Measurements from ENCODE around the gene AKR1C2. TPM values are rescaled to one million over a fixed set of nuclear protein-coding genes. Genes with fewer than 3 reads are reported as not detected.
A peak's percentile ranks its signal among the peaks of the same experiment; 100 is the strongest.

AKR1C2 gene
- total and polyA plus RNA-seq, 9 of the 15 experiments (the other 6 are each of a cell fraction or from before 2014, with no cell fraction given) = 13.8 to 74.0 (median 30.5) TPM

GRCh38 chr10:5030989-5031388 is 27.3 kb upstream of the AKR1C2 start:
- DNase-seq (ENCODE audit: extremely low read depth in 1 of 4, low spot score in 3 of 4) = no peak
- H3K36me3 ChIP-seq (ENCODE audit: control insufficient read depth, insufficient read depth, low read length) = no peaks in the 10 kb centered on the region
- H3K9me1 ChIP-seq (ENCODE audit: control insufficient read depth, insufficient read depth, low read length) = no peaks in the 10 kb centered on the region
- H3K27ac ChIP-seq (ENCODE audit: extremely low read depth, low read depth, low read length) = no peak overlapping the region
- intact Hi-C loops (cut with micrococcal nuclease) = no loop called here
- no peaks in the 10 kb centered on the region for H3K4me1 ChIP-seq (replicated peaks in 1 of 2; ENCODE audit: control insufficient read depth in 2 of 2, insufficient read depth in 2 of 2, low read length in 2 of 2)
- peaks cover 26% of the 10 kb centered on the region for H3K9me3 ChIP-seq (replicated peaks; ENCODE audit: control insufficient read depth, insufficient read depth, low read depth, low read length)
- in situ Hi-C loops (cut with MboI) = no loop called here
- no peaks in the 10 kb centered on the region for H4K20me1 ChIP-seq (replicated peaks; ENCODE audit: control insufficient read depth, insufficient read depth, low read length)
- no peak overlapping the region for H3K9ac ChIP-seq (ENCODE audit: insufficient read depth in 1 of 2, low read depth in 2 of 2, low read length in 2 of 2)
- no peak for ATAC-seq
- POLR2A ChIA-PET = interaction anchor here (1.5 kb wide), 1 partner anchor 16 kb away, joined by 3 read pairs; no protein-coding TSS in a partner anchor
- no peak overlapping the region for H3K4me2 ChIP-seq (ENCODE audit: insufficient read depth, low read length)
- H3K79me2 ChIP-seq (ENCODE audit: control insufficient read depth, insufficient read depth, low read length) = no peaks in the 10 kb centered on the region
- FAIRE-seq = no peak
- CTCF ChIA-PET (ENCODE audit: low intra/inter-chr PET ratio) = no interaction called here
- no TSS peak for BruUV-seq (replicated peaks)
- no peak overlapping the region for H2AFZ ChIP-seq (ENCODE audit: low read depth, low read length)
- no peaks in the 10 kb centered on the region for H3K27me3 ChIP-seq (ENCODE audit: control insufficient read depth in 2 of 2, insufficient read depth in 2 of 2, low read length in 2 of 2)
- WGBS (ENCODE audit: insufficient coverage, low coverage, missing lambda C conversion rate) = 36% methylated on average over 1 of the region's 1 CpG
- H3K4me3 ChIP-seq = no peak overlapping the region
- no peak for TF ChIP-seq ZBTB40 (IDR thresholded peaks at IDR 0.05)
- TF ChIP-seq ZBTB40 (CRISPR knock-in tag; IDR thresholded peaks at IDR 0.05) = no peak
- TF ChIP-seq, protein P1, sequence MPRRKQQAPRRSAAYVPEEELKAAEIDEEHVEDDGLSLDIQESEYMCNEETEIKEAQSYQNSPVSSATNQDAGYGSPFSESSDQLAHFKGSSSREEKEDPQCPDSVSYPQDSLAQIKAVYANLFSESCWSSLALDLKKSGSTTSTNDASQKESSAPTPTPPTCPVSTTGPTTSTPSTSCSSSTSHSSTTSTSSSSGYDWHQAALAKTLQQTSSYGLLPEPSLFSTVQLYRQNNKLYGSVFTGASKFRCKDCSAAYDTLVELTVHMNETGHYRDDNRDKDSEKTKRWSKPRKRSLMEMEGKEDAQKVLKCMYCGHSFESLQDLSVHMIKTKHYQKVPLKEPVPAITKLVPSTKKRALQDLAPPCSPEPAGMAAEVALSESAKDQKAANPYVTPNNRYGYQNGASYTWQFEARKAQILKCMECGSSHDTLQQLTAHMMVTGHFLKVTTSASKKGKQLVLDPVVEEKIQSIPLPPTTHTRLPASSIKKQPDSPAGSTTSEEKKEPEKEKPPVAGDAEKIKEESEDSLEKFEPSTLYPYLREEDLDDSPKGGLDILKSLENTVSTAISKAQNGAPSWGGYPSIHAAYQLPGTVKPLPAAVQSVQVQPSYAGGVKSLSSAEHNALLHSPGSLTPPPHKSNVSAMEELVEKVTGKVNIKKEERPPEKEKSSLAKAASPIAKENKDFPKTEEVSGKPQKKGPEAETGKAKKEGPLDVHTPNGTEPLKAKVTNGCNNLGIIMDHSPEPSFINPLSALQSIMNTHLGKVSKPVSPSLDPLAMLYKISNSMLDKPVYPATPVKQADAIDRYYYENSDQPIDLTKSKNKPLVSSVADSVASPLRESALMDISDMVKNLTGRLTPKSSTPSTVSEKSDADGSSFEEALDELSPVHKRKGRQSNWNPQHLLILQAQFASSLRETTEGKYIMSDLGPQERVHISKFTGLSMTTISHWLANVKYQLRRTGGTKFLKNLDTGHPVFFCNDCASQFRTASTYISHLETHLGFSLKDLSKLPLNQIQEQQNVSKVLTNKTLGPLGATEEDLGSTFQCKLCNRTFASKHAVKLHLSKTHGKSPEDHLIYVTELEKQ (CRISPR knock-in tag; IDR thresholded peaks at IDR 0.05) = no peak
- peak in 1 of 2 experiments; percentile 65; a peak in 2 of 4 replicates for TF ChIP-seq TRIM24 (IDR thresholded peaks at IDR 0.05)
- no peak for TF ChIP-seq ELK1 (CRISPR knock-in tag; IDR thresholded peaks at IDR 0.05)
- peak; percentile 56 for TF ChIP-seq ZNF280A (IDR thresholded peaks at IDR 0.05; ENCODE audit: low read depth, partially characterized antibody)
- TF ChIP-seq E2F3 (CRISPR knock-in tag; IDR thresholded peaks at IDR 0.05) = no peak
- no peak for TF ChIP-seq POLR2A (conservative IDR thresholded peaks at IDR 0.05)

Data from K562 (cell line).